Measurements from ENCODE around the gene STT3B.
A peak's percentile ranks its signal among the peaks of the same experiment; 100 is the strongest.

Gene STT3B

GRCh38 chr3:31521468-31521867 lies 11.3 kb upstream of the STT3B start:
- no peak for DNase-seq

- DNase-seq: peak; percentile 50 to 78 (median 66)
These were observed 10.6 kb upstream of the STT3B start for GRCh38 chr3:31522152-31522551.

GRCh38 chr3:31523543-31523942 lies 9.2 kb upstream of the STT3B start:
- DNase-seq: no peak

GRCh38 chr3:31525532-31525931 lies 7.2 kb upstream of the STT3B start:
- no peak for DNase-seq

GRCh38 chr3:31529421-31529820 lies 3.3 kb upstream of the STT3B start:
- peak in 2 of 4 experiments; percentile 17 to 18 for DNase-seq

- peak in 2 of 4 experiments; percentile 19 to 48 for DNase-seq
These were observed 2.4 kb upstream of the STT3B start for GRCh38 chr3:31530039-31530959.

GRCh38 chr3:31530960-31531335 lies 1.8 kb upstream of the STT3B start:
- peak in 1 of 4 experiments; percentile 31 for DNase-seq

- DNase-seq: no peak
These were observed 1.2 kb upstream of the STT3B start for GRCh38 chr3:31531452-31531991.

GRCh38 chr3:31531992-31532586 lies 636 bp upstream of the STT3B start:
- peak; percentile 99 to 100 (median 100) for DNase-seq

- peak; percentile 45 to 76 (median 66) for DNase-seq
These were observed 692 bp downstream of the STT3B start for GRCh38 chr3:31533169-31534064.

GRCh38 chr3:31534065-31534425 lies 1.3 kb downstream of the STT3B start:
- peak; percentile 20 to 50 (median 34) for DNase-seq

- DNase-seq: peak in 2 of 4 experiments; percentile 40 to 61
These were observed 3.8 kb downstream of the STT3B start for GRCh38 chr3:31536497-31536896.

GRCh38 chr3:31538801-31539200 lies 6.1 kb downstream of the STT3B start:
- DNase-seq: no peak

- DNase-seq: no peak
These were observed 6.5 kb downstream of the STT3B start for GRCh38 chr3:31539275-31539674.

GRCh38 chr3:31541089-31541488 lies 8.4 kb downstream of the STT3B start:
- DNase-seq: peak in 3 of 4 experiments; percentile 18 to 57 (median 41)

GRCh38 chr3:31542246-31542645 lies 9.5 kb downstream of the STT3B start:
- DNase-seq: no peak

- DNase-seq: peak in 2 of 4 experiments; percentile 24 to 26
These were observed 10.7 kb downstream of the STT3B start for GRCh38 chr3:31543375-31543774.

GRCh38 chr3:31544634-31545033 lies 11.9 kb downstream of the STT3B start:
- peak; percentile 27 to 60 (median 59) for DNase-seq

- peak in 2 of 4 experiments; percentile 31 to 35 for DNase-seq
These were observed 13.4 kb downstream of the STT3B start for GRCh38 chr3:31546162-31546561.

- DNase-seq: no peak
These were observed 14.0 kb downstream of the STT3B start for GRCh38 chr3:31546725-31547124.

- DNase-seq: peak; percentile 31 to 47 (median 38)
These were observed 17.9 kb downstream of the STT3B start for GRCh38 chr3:31550452-31551251.

- DNase-seq: no peak
These were observed 18.9 kb downstream of the STT3B start for GRCh38 chr3:31551646-31552045.

Measured in suppressor macrophage (primary cell).